Left cardiac atrium (tissue), 4 donors: ENCODE results near the gene CRYBG3. TPM values are rescaled to one million over a fixed set of nuclear protein-coding genes. Genes with fewer than 3 reads are reported as not detected.

Experiments
- ATAC-seq, 2 donors: fragments of 200-7000 bp; cut with Tn5 transposase; one replicate each; pipeline ENCODE4 v1.9.1; 2020; ENCODE audit warnings: mild to moderate bottlenecking in 2 of 2, moderate library complexity in 2 of 2
- DNase-seq: peaks from one replicate; pipeline ENCODE4 v3.0.0-alpha.2; 2020
- intact Hi-C, 2 donors: fragments of 100-400 bp; cut with DNase I; formaldehyde crosslinking; loops; one replicate each; pipeline versions ENCODE4 v1.14.1 to v1.15.1; 2022 to 2023
- long read RNA-seq: library from polyadenylated mRNA; unstranded; transcript quantifications from one replicate; pipeline ENCODE4 v2.0.0, GENCODE V29; 2021
- total RNA-seq, 2 donors: library from RNA; stranded (reverse); fragmentation: NEBNext Ultra II Directional; extraction: Animal tissue kit (Norgen Biotek cat#: 25700); gene quantifications; one replicate each; pipeline ENCODE4 v1.2.1, GENCODE V29; 2021
- donor health status: DM: no; HTN: yes; CAD: no.
- donor health status: DM: no; HTN: yes; CAD: no; lungs with severe emphysema.
- donor health status: DM: yes; HTN: yes; CAD: no.
- donor health status: Dilated cardiomyopathy.

Gene CRYBG3
- total RNA-seq, result 10 to 100 TPM; 18.3 to 23.9 TPM
- long read RNA-seq, partial matches to known transcripts, result 5 of 7 reads
- long read RNA-seq, other reads (novel, unspliced or antisense), result 2 of 7 reads

GRCh38 chr3:97821774-97822358 is at the start of gene CRYBG3:
TSS of gene CRYBG3 (plus strand) at chr3:97822011. CDS start at chr3:97822207, 196 bp downstream.
- peak; percentile 97 to 99 for ATAC-seq
- peak; percentile 89 for DNase-seq
- intact Hi-C loops, result loop anchor here in 1 of 2 donors (2.0 kb wide), 1 partner anchor 151 kb away; the partner anchor contains the start of gene RIOX2

GRCh38 chr3:97772926-97773325 is 48.9 kb upstream of the CRYBG3 start:
- DNase-seq (no peak), ATAC-seq (no peak)
- intact Hi-C loops, result no loop called here

GRCh38 chr3:97778152-97778551 is 43.7 kb upstream of the CRYBG3 start:
- intact Hi-C loops, result no loop called here

GRCh38 chr3:97793420-97794019 is 28.3 kb upstream of the CRYBG3 start:
- ATAC-seq, result no peak
- intact Hi-C loops, result loop anchor here in 1 of 2 donors (2.0 kb wide), 1 partner anchor 229 kb away; no protein-coding TSS in a partner anchor
- no peak for DNase-seq

More at GRCh38 chr3:97778152-97778551, 43.7 kb upstream of the CRYBG3 start:
- DNase-seq, result no peak
- ATAC-seq, result no peak

GRCh38 chr3:97795951-97796350 is 25.9 kb upstream of the CRYBG3 start:
- intact Hi-C loops, result loop anchor here in 1 of 2 donors (2.0 kb wide), 1 partner anchor 227 kb away; no protein-coding TSS in a partner anchor
- DNase-seq (no peak), ATAC-seq (no peak)

- no peak for ATAC-seq
- DNase-seq, result no peak
- intact Hi-C loops, result no loop called here
Measured at GRCh38 chr3:97804471-97804870, 17.3 kb upstream of the CRYBG3 start.

GRCh38 chr3:97810779-97811390 is 10.9 kb upstream of the CRYBG3 start:
- no peak for ATAC-seq
- intact Hi-C loops, result no loop called here
- DNase-seq, result no peak

GRCh38 chr3:97815149-97815917 is 6.5 kb upstream of the CRYBG3 start:
- DNase-seq, result no peak
- no peak for ATAC-seq
- intact Hi-C loops, result no loop called here

- DNase-seq, result no peak
- no peak for ATAC-seq
- intact Hi-C loops, result no loop called here
Measured at GRCh38 chr3:97816811-97817210, 5.0 kb upstream of the CRYBG3 start.

- DNase-seq, result no peak
- intact Hi-C loops, result no loop called here
- no peak for ATAC-seq
Measured at GRCh38 chr3:97817965-97818364, 3.8 kb upstream of the CRYBG3 start.

GRCh38 chr3:97820780-97821179 is 1.0 kb upstream of the CRYBG3 start:
- no peak for ATAC-seq
- intact Hi-C loops, result no loop called here
- DNase-seq, result no peak

GRCh38 chr3:97821287-97821773 is 481 bp upstream of the CRYBG3 start:
- ATAC-seq (peak; percentile 10 to 14), DNase-seq (no peak)
- intact Hi-C loops, result no loop called here

- peak; percentile 62 to 73 for ATAC-seq
- peak; percentile 67 for DNase-seq
- intact Hi-C loops, result loop anchor here in 1 of 2 donors (2.0 kb wide), 1 partner anchor 150 kb away; the partner anchor contains the start of gene RIOX2
Measured at GRCh38 chr3:97822359-97822775, 556 bp downstream of the CRYBG3 start.

GRCh38 chr3:97823046-97824004 is 1.5 kb downstream of the CRYBG3 start:
- DNase-seq (peak; percentile 26), ATAC-seq (peak in 1 of 2 donors; percentile 14)

GRCh38 chr3:97825101-97825500 is 3.3 kb downstream of the CRYBG3 start:
- no peak for ATAC-seq
- no peak for DNase-seq
- intact Hi-C loops, result loop anchor here in 1 of 2 donors (5.0 kb wide), 1 partner anchor 57 kb away; no protein-coding TSS in a partner anchor

More at GRCh38 chr3:97823046-97824004, 1.5 kb downstream of the CRYBG3 start:
- intact Hi-C loops, result loop anchor here in 1 of 2 donors (2.0 kb wide), 1 partner anchor 149 kb away; the partner anchor contains the start of gene RIOX2

- ATAC-seq (no peak), DNase-seq (no peak)
- intact Hi-C loops, result loop anchor here in 1 of 2 donors (5.0 kb wide), 1 partner anchor 54 kb away; no protein-coding TSS in a partner anchor
Measured at GRCh38 chr3:97827741-97828471, 6.1 kb downstream of the CRYBG3 start.

- ATAC-seq (no peak), DNase-seq (no peak)
- intact Hi-C loops, result loop anchor here in 1 of 2 donors (5.0 kb wide), 1 partner anchor 53 kb away; no protein-coding TSS in a partner anchor
Measured at GRCh38 chr3:97829198-97829597, 7.4 kb downstream of the CRYBG3 start.
